Tongue (tissue), 2 donors: ENCODE measurements around the gene LZTS2. TPM values are rescaled to one million over a fixed set of nuclear protein-coding genes. Genes with fewer than 3 reads are reported as not detected.

Source experiments
- DNase-seq: peaks from one replicate; pipeline ENCODE4 v3.0.0-alpha.2; 2015
- total RNA-seq: library from RNA; depleted of rRNA; stranded (reverse); fragments of >200 nt; gene quantifications from one replicate; pipeline ENCODE4 v1.2.3, GENCODE V29; 2014

The LZTS2 gene
- total RNA-seq, 1 donor from 2014 or later: 45.5 TPM

GRCh38 chr10:100979791-100980272 is 19.8 kb upstream of the LZTS2 start:
- no peak for DNase-seq

GRCh38 chr10:100980311-100980710 is 19.3 kb upstream of the LZTS2 start:
- DNase-seq: no peak

- DNase-seq: no peak
These were observed 18.9 kb upstream of the LZTS2 start for GRCh38 chr10:100980711-100981110.

GRCh38 chr10:100981178-100981772 is 18.3 kb upstream of the LZTS2 start:
- no peak for DNase-seq

GRCh38 chr10:100982916-100983830 is 16.4 kb upstream of the LZTS2 start:
- DNase-seq: no peak

- DNase-seq: no peak
These were observed 15.5 kb upstream of the LZTS2 start for GRCh38 chr10:100983868-100984671.

- no peak for DNase-seq
These were observed 14.9 kb upstream of the LZTS2 start for GRCh38 chr10:100984672-100985177.

GRCh38 chr10:100985336-100985735 is 14.3 kb upstream of the LZTS2 start:
- DNase-seq: no peak

GRCh38 chr10:100986623-100986951 is 13.0 kb upstream of the LZTS2 start:
- no peak for DNase-seq

GRCh38 chr10:100986952-100987684 is 12.5 kb upstream of the LZTS2 start, which contains the start of the genes MRPL43 and TWNK:
TSS of gene MRPL43 (minus strand) at chr10:100987497. CDS start at chr10:100987443, 54 bp downstream.
TSS of gene TWNK (plus strand) at chr10:100987543. CDS start at chr10:100988211, 668 bp downstream.
- DNase-seq: peak; percentile 93

GRCh38 chr10:100987685-100988049 is 11.9 kb upstream of the LZTS2 start:
- no peak for DNase-seq

- no peak for DNase-seq
These were observed 11.4 kb upstream of the LZTS2 start for GRCh38 chr10:100988166-100988565.

- no peak for DNase-seq
These were observed 10.5 kb upstream of the LZTS2 start for GRCh38 chr10:100989088-100989487.

GRCh38 chr10:100993986-100994708 is 5.5 kb upstream of the LZTS2 start:
- peak; percentile 80 for DNase-seq

- peak; percentile 37 for DNase-seq
These were observed 4.4 kb upstream of the LZTS2 start for GRCh38 chr10:100995181-100995580.

- peak; percentile 49 for DNase-seq
These were observed 2.8 kb upstream of the LZTS2 start for GRCh38 chr10:100996678-100997359.

- DNase-seq: peak; percentile 98
These were observed 2.0 kb upstream of the LZTS2 start for GRCh38 chr10:100997360-100998182.

GRCh38 chr10:100998183-100998990 is 1.2 kb upstream of the LZTS2 start:
- DNase-seq: peak; percentile 66
